Epithelial cell of esophagus (primary cell): ENCODE data around the gene RPL36A.

Source experiments
- DNase-seq: peaks from one replicate; pipeline ENCODE4 v3.0.0; 2010; ENCODE audit warnings: low read depth
- H3K4me3 ChIP-seq: 2 replicates; pipeline ENCODE4 v1.5.1; 2011; ENCODE audit warnings: mild to moderate bottlenecking, low read length, control low read depth
- CTCF ChIP-seq: IDR thresholded peaks from 2 replicates; pipeline ENCODE4 v1.5.1; 2011; ENCODE audit warnings: low read depth, mild to moderate bottlenecking, low read length, control low read depth, inconsistent platforms; ENCODE audit not compliant: insufficient read depth; ENCODE audit errors: missing control alignments

Gene RPL36A

DNA sequence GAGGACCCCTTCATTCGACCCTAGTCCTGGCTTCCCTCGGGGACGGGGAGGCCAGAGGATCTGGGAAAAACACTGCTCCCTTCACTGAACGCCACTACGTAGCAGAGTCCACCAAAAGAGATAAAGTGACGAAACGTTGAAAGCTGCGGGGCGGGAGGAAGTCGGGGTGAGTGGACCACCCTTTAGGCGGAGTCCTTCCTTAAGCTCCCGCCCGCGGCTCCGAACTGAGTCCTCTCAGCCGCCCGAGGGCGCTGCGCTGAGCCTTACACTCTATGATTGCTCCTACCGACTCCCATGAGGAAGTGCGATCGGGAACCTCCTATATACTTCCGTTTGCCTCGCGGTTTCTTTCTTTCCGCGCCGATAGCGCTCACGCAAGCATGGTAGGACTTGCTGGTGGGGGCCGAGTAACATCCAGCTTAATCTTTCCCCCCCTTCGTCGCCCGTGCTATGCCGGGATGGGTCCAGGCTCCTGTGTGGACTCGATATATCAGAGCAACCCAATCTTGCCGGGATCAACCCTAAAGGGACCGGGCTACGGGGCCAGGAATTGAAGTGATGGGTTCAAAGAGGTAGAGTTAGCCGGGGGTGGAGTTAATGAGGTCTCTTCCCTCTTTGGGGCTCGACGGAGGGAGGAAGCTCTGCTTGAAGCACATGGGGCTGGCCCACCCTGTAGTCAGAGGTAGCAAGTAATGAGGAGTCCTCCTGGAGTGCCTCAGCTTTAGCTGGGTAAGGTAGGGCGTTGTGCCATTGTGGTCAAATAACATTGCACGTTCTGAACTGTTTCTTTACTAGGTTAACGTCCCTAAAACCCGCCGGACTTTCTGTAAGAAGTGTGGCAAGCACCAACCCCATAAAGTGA, at the start of gene RPL36A:
TSS of gene RPL36A (plus strand) at position 348 of the 862 bp plus-strand sequence. CDS start at position 381, 33 bp downstream.
- peak; percentile 88 for DNase-seq
- peak; percentile 67 for TF ChIP-seq CTCF
- H3K4me3 ChIP-seq = peak within 1 kb of the TSS; percentile 77

DNA sequence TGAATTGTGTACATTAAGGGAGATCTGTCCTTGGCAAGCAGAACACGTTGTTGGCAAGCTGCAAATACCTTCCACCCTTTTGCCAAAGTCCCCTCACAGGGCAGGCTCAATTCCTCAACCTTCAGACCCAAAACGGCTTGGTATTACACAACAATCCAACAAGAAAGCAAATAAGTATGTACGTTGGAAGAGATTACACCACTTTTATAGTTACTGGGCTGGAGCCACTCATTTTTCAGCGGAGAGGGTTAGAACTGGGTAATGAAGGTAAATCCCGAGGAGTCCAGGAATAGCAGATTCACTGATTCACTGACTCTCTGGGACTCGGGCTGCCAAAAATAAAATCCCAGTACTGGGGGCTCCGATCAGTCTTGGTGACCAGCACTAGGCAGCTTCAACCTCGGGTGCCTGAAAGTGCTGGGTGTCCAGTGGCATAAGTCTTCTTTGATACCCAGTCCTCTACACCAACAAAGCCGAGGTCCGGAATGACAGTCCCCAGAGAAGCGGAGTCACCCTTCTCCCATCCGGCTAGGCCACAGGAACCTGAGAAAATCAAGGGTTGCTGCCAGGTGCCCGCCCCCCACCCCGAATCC, 42.9 kb upstream of the RPL36A start:
- TF ChIP-seq CTCF = no peak
- H3K4me3 ChIP-seq = peak overlapping the region; percentile 70
- peak; percentile 7 for DNase-seq

DNA sequence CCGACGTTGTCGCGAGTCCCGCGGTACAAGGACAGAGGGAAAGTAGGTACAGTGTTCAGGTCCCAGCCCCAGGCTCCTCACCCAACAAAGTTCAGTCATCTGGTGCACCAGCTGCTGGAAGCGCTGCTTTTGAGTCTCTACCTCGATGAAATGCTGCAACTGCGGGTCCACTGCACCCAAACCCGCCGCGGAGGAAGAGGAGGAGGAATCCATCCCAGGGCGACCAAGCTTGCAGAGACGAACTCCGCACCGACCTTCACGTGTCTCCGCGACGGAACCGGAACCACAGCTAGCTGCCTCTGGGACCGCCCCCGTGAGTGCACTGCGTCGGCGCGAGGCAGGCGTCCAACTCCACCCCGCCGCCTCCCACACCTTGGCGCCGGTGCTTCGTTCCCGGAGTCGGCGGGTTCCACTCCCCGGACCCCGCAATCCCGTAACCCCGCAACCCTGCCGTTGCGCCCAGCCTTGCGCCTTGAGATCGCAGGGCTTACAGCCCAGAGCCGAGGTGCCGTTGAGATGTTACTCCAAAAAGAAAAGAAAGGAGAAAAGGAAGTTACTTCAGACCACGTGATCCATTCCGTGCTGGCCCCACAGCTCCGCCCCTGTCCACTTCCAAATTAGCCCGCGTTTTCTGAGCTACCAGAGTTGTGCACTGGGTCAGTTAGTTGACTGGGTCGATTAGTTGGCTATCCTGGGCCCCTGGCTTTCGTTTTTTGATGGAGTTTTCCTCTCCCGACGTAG, 42.2 kb upstream of the RPL36A start, which contains the start of gene TIMM8A:
TSS of gene TIMM8A (minus strand) at position 291 of the 741 bp plus-strand sequence. CDS start at position 213, 78 bp downstream.
- no peak for TF ChIP-seq CTCF
- H3K4me3 ChIP-seq = peak within 1 kb of the TSS; percentile 70
- peak; percentile 79 for DNase-seq

DNA sequence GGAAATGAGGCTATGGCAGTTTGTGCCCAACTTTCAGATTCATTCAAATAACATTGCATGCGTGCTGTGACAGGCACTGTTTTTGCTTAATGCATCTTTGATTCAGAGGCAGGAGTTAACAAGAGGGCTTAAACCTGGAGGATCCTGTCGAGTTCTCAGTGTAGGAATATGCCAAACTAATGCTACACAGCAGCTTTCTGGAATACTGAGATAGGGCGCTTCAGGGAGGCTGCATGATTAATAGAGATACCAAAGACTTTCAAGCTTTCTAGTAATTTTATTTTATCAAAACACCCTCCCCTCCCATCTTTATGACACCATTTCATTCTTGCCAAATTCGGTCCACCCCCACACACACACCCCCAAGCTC, 41.6 kb upstream of the RPL36A start:
- no peak for DNase-seq
- H3K4me3 ChIP-seq = peak overlapping the region; percentile 70
- no peak for TF ChIP-seq CTCF

GRCh38 chrX:101357166-101357795, 33.5 kb upstream of the RPL36A start:
- H3K4me3 ChIP-seq = no peak overlapping the region
- DNase-seq = no peak

More at GRCh38 chrX:101357166-101357795, 33.5 kb upstream of the RPL36A start:
- TF ChIP-seq CTCF = peak; percentile 24
